ENCODE measurements around the gene RP2. TPM values are rescaled to one million over a fixed set of nuclear protein-coding genes. Genes with fewer than 3 reads are reported as not detected.

RP2 gene
- total RNA-seq, 1 donor from 2014 or later, result 15.5 TPM

- ATAC-seq, result no peak
- no peak for DNase-seq
- no peak for TF ChIP-seq CTCF (IDR thresholded peaks at IDR 0.05)
- no peak overlapping the region for H3K4me3 ChIP-seq
- no peaks in the 10 kb centered on the region for H3K36me3 ChIP-seq
- intact Hi-C loops (cut with DNase I), result no loop called here
- no peaks in the 10 kb centered on the region for H3K9me3 ChIP-seq
- H3K4me1 ChIP-seq, result no peaks in the 10 kb centered on the region
- no peak overlapping the region for H3K27ac ChIP-seq
- H3K27me3 ChIP-seq, result no peaks in the 10 kb centered on the region
Measured at GRCh38 chrX:46920235-46920634, 83.4 kb downstream of the RP2 start.

- Histone ChIP-seq H3K36me3 (no peaks in the 10 kb centered on the region), H3K4me1 (no peaks in the 10 kb centered on the region), H3K9me3 (no peaks in the 10 kb centered on the region), H3K27me3 (no peaks in the 10 kb centered on the region), H3K27ac (no peak overlapping the region), H3K4me3 (no peak overlapping the region)
- DNase-seq, result no peak
- intact Hi-C loops (cut with DNase I), result no loop called here
- ATAC-seq, result no peak
- no peak for TF ChIP-seq CTCF (IDR thresholded peaks at IDR 0.05)
Measured at GRCh38 chrX:46922611-46923010, 85.8 kb downstream of the RP2 start.

DNA sequence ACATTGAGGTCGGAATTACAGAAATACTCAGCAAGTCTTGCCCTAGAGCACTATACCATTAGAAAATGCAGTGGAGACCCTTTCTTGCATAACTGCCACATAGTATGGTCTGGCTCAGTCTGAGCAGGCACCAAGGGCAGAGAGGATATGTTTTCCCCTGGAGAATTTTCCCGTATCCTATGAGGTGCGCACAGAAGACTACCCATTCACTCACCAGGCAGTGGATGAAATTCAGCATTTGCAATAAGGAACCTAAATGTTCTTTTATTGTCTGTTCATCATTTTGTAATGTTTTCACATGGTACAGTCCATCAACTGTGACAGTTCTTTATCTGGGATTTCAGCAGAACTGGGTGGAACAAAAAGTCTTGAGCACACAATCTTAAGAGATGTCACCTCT is 90.9 kb downstream of the RP2 start:
- no peak for DNase-seq
- no peaks in the 10 kb centered on the region for H3K9me3 ChIP-seq
- H3K36me3 ChIP-seq, result no peaks in the 10 kb centered on the region
- no peak overlapping the region for H3K27ac ChIP-seq
- intact Hi-C loops (cut with DNase I), result no loop called here
- no peak for TF ChIP-seq CTCF (IDR thresholded peaks at IDR 0.05)
- H3K27me3 ChIP-seq, result no peaks in the 10 kb centered on the region
- no peak overlapping the region for H3K4me3 ChIP-seq
- no peak for ATAC-seq
- H3K4me1 ChIP-seq, result no peaks in the 10 kb centered on the region

DNA sequence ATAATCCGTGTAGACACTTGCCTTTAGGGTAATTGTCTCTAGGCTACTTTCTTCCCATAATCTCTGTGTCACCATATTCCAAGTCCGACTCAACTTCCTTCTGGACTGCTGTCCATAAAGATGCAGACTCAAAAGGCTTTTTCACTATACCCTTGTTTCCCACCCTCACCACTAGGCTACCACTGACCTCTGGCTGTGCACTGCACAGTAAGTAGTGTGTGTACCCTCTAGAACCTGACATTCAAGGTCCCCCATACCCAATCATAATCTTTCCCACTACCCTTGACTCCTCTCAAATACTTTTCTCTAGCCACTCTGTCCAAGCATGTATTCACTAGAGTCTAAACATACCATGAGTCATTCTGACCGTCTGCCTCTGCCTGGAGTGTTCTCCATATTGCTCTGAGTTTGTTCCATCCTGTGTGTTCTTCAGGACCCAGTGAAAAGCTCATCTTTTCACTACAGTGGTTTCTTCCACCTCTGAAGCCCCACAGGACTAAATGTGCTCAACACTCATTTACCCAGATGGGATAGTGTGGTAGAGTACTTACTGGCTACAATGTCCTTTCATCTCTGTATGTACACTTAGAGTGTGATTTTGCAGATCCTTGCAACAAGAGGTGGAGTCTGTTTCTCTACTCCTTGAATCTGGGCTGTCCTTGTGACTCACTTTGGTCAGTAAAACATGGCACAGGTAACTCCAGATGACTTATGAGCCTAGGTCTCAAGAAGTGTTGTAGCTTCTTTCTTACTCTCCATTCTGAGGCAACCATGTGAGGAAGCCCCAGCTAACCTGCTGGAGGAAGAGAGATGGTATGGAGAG is 92.8 kb downstream of the RP2 start:
- Histone ChIP-seq H3K36me3 (no peaks in the 10 kb centered on the region), H3K27ac (no peak overlapping the region), H3K9me3 (no peaks in the 10 kb centered on the region), H3K4me3 (no peak overlapping the region), H3K4me1 (no peaks in the 10 kb centered on the region), H3K27me3 (no peaks in the 10 kb centered on the region)
- no peak for TF ChIP-seq CTCF (IDR thresholded peaks at IDR 0.05)
- no peak for ATAC-seq
- DNase-seq, result no peak
- intact Hi-C loops (cut with DNase I), result no loop called here

Other genes with a start within 250 kb of the RP2 start
- gene SLC9A7, start 77.9 kb upstream of the RP2 start, total RNA-seq, result 8.8 TPM
- gene JADE3, start 75.4 kb downstream of the RP2 start, total RNA-seq, result 10.1 TPM
- 15.4 TPM for gene RGN, start 241.4 kb downstream of the RP2 start, total RNA-seq

All from upper lobe of right lung (tissue), 1 donor.